ENCODE data around the gene SIK3.

SIK3 gene

GRCh38 chr11:117127171-117127901, 29.1 kb upstream of the SIK3 start:
- TF ChIP-seq, protein P1, sequence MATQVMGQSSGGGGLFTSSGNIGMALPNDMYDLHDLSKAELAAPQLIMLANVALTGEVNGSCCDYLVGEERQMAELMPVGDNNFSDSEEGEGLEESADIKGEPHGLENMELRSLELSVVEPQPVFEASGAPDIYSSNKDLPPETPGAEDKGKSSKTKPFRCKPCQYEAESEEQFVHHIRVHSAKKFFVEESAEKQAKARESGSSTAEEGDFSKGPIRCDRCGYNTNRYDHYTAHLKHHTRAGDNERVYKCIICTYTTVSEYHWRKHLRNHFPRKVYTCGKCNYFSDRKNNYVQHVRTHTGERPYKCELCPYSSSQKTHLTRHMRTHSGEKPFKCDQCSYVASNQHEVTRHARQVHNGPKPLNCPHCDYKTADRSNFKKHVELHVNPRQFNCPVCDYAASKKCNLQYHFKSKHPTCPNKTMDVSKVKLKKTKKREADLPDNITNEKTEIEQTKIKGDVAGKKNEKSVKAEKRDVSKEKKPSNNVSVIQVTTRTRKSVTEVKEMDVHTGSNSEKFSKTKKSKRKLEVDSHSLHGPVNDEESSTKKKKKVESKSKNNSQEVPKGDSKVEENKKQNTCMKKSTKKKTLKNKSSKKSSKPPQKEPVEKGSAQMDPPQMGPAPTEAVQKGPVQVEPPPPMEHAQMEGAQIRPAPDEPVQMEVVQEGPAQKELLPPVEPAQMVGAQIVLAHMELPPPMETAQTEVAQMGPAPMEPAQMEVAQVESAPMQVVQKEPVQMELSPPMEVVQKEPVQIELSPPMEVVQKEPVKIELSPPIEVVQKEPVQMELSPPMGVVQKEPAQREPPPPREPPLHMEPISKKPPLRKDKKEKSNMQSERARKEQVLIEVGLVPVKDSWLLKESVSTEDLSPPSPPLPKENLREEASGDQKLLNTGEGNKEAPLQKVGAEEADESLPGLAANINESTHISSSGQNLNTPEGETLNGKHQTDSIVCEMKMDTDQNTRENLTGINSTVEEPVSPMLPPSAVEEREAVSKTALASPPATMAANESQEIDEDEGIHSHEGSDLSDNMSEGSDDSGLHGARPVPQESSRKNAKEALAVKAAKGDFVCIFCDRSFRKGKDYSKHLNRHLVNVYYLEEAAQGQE (IDR thresholded peaks at IDR 0.05; ENCODE audit: insufficient read depth in 1 of 2, low read depth in 2 of 2, low read length in 2 of 2), result no peak
- TF ChIP-seq POLR2AphosphoS5 (IDR thresholded peaks at IDR 0.05; ENCODE audit: low read depth, low read length) (no peak), SIN3A (IDR thresholded peaks at IDR 0.05; ENCODE audit: borderline replicate concordance, insufficient read depth, low read length) (no peak), FOXP2 (optimal IDR thresholded peaks at IDR 0.05; ENCODE audit: borderline replicate concordance, extremely low read depth, extremely low read length, insufficient read depth) (no peak), TAF1 (IDR thresholded peaks at IDR 0.05; ENCODE audit: borderline replicate concordance, insufficient read depth, low read length) (no peak)

GRCh38 chr11:117126223-117126965, 28.2 kb upstream of the SIK3 start:
- TF ChIP-seq SIN3A (IDR thresholded peaks at IDR 0.05; ENCODE audit: borderline replicate concordance, insufficient read depth, low read length), result no peak
- TF ChIP-seq POLR2AphosphoS5 (IDR thresholded peaks at IDR 0.05; ENCODE audit: low read depth, low read length), result no peak
- no peak for TF ChIP-seq FOXP2 (optimal IDR thresholded peaks at IDR 0.05; ENCODE audit: borderline replicate concordance, extremely low read depth, extremely low read length, insufficient read depth)
- TF ChIP-seq TAF1 (IDR thresholded peaks at IDR 0.05; ENCODE audit: borderline replicate concordance, insufficient read depth, low read length), result no peak
- TF ChIP-seq, protein P1 (IDR thresholded peaks at IDR 0.05; ENCODE audit: insufficient read depth in 1 of 2, low read depth in 2 of 2, low read length in 2 of 2), result no peak

DNA sequence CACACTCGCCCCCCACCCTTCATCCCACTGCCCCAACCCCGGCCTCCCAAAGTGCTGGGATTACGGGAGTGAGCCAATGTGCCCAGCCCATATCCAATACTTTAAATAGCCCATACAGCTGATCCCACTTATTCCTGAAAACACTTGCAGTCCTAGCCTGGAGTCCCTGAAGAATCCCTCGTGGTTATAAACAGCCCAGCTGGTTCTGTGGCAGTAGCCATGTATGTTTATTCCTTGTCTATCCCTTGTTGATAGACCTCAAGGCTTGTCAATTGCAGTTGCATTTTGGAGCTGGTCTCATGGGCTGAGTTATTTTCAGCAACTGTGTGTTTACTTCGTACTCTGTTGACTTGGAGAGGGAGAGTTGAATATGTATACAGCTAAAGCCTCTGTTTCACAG, 24.3 kb upstream of the SIK3 start:
- no peak for TF ChIP-seq FOXP2 (optimal IDR thresholded peaks at IDR 0.05; ENCODE audit: borderline replicate concordance, extremely low read depth, extremely low read length, insufficient read depth)

DNA sequence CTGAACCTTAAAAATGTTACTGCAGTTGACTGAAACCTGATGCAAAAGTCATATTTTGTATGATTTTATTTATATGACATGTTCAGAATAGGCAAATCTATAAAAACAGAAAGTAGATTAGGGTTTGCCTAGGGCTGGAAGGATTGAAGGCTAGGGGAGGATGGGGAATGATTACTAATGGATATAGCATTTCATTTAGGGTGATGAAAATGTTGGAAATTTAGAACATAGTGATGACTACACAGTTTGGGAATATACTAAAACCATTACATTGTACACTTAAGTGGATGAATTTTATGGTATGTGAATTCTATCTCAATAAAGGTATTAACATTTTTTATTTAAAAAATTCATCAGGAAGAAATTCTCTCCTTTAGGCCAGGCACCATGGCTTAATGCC, 22.9 kb upstream of the SIK3 start:
- TF ChIP-seq TAF1 (IDR thresholded peaks at IDR 0.05; ENCODE audit: borderline replicate concordance, insufficient read depth, low read length) (no peak), POLR2AphosphoS5 (IDR thresholded peaks at IDR 0.05; ENCODE audit: low read depth, low read length) (no peak), SIN3A (IDR thresholded peaks at IDR 0.05; ENCODE audit: borderline replicate concordance, insufficient read depth, low read length) (no peak), FOXP2 (optimal IDR thresholded peaks at IDR 0.05; ENCODE audit: borderline replicate concordance, extremely low read depth, extremely low read length, insufficient read depth) (no peak)
- TF ChIP-seq, protein P1 (IDR thresholded peaks at IDR 0.05; ENCODE audit: insufficient read depth in 1 of 2, low read depth in 2 of 2, low read length in 2 of 2), result no peak

DNA sequence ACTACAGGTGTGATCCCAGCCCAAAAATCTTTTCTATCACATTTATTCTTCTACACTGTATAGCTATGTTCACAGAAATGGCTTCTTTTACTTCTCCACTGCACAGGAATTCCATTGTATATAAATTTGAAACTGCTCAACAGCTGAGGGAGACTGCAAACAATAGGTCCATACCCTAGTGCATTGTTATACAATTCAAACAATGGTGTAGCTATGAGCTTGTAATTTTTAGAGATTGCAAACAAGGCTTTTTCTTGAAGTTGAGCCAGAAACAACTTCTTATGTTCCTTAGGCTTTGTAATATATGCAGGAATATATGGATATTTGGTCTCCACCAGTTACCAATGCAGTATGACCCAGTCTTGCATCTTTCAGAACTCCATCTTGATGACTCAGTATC, 19.5 kb upstream of the SIK3 start:
- TF ChIP-seq SIN3A (IDR thresholded peaks at IDR 0.05; ENCODE audit: borderline replicate concordance, insufficient read depth, low read length), result no peak

GRCh38 chr11:117110294-117110950, 12.2 kb upstream of the SIK3 start:
- TF ChIP-seq FOXP2 (optimal IDR thresholded peaks at IDR 0.05; ENCODE audit: borderline replicate concordance, extremely low read depth, extremely low read length, insufficient read depth) (no peak), SIN3A (IDR thresholded peaks at IDR 0.05; ENCODE audit: borderline replicate concordance, insufficient read depth, low read length) (no peak), POLR2AphosphoS5 (IDR thresholded peaks at IDR 0.05; ENCODE audit: low read depth, low read length) (no peak), TAF1 (IDR thresholded peaks at IDR 0.05; ENCODE audit: borderline replicate concordance, insufficient read depth, low read length) (no peak)
- TF ChIP-seq, protein P1 (IDR thresholded peaks at IDR 0.05; ENCODE audit: insufficient read depth in 1 of 2, low read depth in 2 of 2, low read length in 2 of 2), result no peak
